Measurements from ENCODE around the gene ZNF107.

ZNF107 gene

DNA sequence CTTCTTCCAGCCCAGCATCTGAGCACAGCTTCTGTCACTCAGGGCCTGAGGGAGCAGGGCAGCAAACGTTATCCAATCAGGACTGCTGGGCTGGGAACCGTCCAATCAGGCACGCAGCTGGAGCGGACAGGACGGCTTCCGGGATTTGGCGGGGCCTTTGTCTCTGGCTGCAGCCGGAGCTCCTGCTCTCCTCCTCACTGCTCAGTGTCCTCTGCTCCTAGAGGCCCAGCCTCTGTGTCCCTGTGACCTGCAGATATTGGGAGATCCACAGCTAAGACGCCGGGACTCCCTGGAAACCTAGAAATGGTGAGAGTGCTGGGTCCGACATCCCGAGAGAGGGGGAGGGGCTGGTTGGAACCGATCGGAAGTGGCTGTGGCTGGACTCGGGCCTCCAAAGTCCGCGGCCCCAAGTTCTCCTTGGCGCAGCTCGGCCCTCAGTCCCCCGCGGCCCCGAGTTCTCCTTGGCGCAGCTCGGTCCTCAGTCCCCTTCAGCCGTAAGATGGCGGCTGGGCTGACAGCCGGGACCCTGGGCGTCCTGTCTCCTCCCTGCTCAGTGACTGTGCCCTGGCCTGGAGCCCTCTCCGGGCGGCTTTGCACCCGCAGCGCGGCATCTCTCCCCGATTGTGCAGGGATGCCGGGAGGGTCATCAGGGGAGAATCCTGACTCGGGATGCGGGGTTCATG, at the start of gene ZNF107:
Gene ZNF107, plus strand, starts transcription at position 154 of the 683 bp plus-strand sequence. Its CDS starts 150 bp downstream, at position 304.
- DNase-seq (ENCODE audit: low read depth in 2 of 2): peak; percentile 78 to 80

GRCh38 chr7:64618785-64619456, 47.0 kb upstream of the ZNF107 start:
- DNase-seq (ENCODE audit: low read depth in 2 of 2): no peak

DNA sequence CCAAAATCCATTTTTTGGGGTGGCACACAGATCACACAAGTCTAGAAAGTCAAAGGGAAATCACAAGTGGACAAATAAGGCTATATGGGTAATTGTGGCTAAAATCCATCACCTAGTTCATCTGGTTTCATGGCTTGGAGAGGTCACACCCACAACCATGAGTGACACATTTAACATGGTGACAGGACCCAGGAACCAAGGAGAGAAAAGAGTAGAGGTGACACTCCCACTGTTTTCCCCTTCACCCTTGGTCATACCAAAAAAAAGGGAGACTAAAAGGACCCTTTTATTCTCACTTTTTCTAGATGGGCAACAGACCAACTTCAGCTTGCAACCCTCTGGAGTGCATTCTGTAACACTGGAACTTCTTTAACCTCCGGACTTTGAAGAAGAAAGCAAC, 46.2 kb upstream of the ZNF107 start:
- DNase-seq (ENCODE audit: low read depth in 2 of 2): no peak

- DNase-seq (ENCODE audit: low read depth in 2 of 2): no peak
Measured at GRCh38 chr7:64621656-64622055, 44.3 kb upstream of the ZNF107 start.

DNA sequence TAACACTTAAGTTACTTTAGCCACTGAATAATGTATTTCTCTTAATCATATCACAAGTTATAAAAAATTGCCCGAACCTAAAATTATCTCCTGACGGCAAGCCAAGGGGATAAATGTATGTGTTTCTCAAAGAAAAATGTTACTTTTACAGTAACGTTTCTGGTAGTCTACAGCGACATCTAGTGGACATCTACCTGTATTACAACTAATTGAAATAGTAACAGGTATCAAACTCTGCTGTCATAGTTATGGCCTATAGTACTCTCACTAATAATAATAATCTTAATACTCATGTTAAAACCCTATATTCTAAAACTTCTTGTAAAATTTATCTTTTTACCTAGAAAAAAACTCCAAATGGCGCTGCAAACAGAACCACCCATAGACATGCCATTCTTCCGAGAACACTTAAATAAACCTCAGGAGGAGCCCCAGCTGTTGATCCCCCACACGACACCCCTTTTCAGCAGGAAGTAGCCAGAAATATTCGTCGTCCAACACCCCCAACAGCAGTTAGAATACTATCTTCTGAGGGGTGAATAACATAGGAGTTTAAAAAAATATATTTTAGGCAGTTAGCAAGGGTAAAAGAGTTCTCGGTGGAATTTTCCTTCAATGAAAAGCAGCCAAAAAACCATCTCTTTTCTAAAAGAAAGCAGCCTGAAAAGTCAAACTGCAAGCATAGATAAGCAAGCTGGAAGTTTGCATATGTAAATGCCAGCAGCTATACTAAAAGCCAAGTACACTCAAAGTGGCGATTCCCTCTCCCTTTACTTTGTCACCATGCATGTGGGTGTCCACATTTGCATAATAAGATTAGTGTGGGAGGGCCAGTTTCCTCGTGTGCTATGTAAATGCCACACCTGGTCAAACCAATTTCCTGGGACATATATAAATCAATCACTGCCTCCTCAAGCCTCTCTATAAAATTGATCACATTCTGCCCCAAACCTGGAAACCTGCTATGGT, 40.5 kb upstream of the ZNF107 start:
- no peak for DNase-seq (ENCODE audit: low read depth in 2 of 2)

DNA sequence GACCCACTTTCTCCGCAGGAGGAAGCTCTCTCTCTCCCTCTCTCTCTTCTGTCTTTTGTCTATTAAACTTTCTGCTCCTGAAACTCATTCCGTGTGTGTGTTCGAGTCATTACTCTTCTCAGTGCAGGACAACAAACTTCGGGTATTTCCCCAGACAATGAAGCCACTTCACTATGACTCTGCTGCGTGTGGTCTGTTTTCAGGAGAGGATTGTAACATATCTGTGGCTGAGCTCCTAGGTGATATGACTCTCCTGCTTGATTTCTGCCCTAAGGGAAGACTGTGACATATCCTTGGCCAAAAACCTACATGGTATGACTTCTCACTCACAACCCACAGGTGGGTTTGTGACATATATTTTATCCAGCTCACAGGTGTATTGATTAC, 39.9 kb upstream of the ZNF107 start:
- no peak for DNase-seq (ENCODE audit: low read depth in 2 of 2)

GRCh38 chr7:64626557-64626956, 39.4 kb upstream of the ZNF107 start:
- no peak for DNase-seq (ENCODE audit: low read depth in 2 of 2)

DNA sequence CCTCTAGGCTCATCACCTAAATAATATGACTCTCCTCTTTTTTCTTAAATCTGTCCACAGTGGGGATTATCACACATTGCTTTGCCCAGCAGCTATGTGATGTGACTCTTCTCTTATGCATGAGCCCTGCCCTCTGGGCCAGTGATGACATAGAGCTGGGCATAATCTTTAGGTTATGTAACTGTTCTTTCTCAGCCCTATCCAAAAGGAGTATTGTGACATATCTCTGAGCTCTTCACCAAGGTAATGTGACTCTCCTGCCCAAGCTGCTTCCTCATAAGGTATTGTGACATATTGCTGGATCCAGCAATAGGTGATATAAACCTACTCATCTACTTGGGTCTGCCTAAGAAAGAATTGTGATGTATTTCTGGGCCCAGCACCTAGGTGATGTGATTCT, 37.7 kb upstream of the ZNF107 start:
- no peak for DNase-seq (ENCODE audit: low read depth in 2 of 2)

DNA sequence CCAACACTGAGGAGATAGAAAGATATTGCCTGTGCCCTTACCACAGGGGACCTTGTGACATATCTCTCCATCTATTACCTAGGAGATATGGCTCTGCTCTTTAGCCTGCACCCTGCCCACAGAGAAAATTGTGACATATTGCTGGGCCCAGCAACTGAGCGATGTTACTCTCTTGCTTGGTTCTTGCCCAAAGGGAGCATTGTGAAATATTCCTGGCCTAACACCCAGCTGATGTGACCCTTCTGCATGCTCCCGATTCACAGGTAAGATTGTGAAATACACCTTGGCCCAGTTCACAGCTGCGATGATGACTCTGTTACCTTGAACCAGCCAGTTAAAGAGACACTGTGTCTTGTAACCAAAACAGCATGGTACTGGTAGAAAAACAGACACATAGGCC, 37.2 kb upstream of the ZNF107 start:
- no peak for DNase-seq (ENCODE audit: low read depth in 2 of 2)

GRCh38 chr7:64630496-64630895, 35.4 kb upstream of the ZNF107 start:
- DNase-seq (ENCODE audit: low read depth in 2 of 2): no peak

DNA sequence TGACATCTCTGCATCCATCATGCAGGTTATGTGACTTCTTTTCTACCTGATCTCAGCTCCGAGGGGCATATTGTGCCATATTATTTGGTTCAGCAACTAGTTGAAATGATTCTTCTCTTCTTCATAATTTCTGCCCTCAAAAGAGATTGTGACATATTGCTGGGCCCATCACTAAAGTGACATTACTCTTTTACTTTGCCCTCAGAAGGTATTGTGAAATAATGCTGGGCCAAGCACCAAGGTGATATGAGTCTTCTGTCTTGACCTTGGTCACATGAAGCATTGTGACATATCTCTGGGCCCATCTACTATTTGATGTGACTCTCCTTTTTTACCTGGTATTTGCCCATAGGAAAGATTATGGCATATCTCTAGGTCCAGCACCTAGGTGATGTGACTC, 33.9 kb upstream of the ZNF107 start:
- no peak for DNase-seq (ENCODE audit: low read depth in 2 of 2)

DNA sequence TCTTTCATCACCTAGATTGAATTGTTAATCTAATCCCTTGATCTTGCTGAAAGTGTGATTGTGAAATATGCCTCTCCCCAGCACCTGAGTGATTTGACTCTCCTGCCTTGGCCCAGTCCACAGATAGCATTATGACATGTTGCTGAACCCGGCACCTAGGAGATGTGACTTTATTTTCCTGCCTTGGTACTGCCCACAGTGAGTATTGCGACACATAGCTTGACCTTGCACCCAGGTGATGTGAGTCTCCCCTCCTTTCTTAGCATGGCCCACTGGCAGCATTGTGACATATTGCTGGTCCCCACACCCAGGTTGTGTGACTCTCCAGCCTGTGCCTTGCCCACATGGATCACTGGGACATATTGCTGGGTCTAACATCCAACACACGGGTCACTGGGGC, 32.5 kb upstream of the ZNF107 start:
- no peak for DNase-seq (ENCODE audit: low read depth in 2 of 2)

DNA sequence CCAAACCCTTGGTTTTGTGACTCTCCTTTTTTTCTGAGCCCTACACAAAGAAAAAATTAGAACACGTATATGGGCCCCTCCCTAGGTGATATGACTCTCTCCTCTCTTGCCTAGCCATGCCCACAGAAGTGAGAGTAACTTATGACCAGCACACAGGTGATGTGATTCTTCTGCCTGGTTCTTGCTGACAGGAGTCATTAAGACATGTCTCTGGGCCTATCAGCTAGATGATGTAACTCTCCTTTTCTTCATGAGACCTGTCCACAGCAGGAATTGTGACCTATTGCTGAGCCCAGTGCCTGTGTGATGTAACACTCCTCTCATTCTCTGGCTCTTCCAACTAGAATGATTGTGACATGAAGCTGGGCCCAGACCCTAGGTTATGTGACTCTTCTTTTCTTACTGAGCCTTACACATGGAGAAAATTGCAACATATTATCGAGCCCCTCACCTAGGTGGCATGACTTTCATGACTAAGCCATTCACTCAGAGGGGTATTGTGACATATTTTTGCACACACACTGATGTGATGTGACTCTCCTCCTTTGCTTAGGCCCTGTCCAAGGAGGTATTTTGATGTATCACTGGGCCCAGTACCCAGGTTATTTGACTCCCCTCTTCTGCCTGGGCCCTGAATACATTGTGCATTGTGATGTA, 31.4 kb upstream of the ZNF107 start:
- no peak for DNase-seq (ENCODE audit: low read depth in 2 of 2)

DNA sequence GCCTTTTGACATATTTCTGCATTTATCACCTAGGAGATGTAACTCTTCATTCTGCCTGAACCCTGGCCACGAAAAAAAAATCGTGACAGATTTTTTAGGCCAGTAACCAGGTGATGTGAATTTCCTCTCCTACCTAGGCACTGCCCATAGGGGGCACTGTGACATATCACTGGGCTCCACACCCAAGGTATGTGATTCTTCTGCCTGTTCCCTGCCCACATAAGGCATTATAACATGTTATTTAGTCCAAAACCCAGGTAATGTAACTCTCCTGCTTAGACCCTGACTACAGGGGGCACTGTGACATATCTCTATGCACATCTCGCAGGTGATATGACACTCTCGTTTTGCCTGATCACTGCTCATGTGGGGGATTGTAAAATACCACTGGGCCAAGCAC, 29.5 kb upstream of the ZNF107 start:
- DNase-seq (ENCODE audit: low read depth in 2 of 2): no peak

DNA sequence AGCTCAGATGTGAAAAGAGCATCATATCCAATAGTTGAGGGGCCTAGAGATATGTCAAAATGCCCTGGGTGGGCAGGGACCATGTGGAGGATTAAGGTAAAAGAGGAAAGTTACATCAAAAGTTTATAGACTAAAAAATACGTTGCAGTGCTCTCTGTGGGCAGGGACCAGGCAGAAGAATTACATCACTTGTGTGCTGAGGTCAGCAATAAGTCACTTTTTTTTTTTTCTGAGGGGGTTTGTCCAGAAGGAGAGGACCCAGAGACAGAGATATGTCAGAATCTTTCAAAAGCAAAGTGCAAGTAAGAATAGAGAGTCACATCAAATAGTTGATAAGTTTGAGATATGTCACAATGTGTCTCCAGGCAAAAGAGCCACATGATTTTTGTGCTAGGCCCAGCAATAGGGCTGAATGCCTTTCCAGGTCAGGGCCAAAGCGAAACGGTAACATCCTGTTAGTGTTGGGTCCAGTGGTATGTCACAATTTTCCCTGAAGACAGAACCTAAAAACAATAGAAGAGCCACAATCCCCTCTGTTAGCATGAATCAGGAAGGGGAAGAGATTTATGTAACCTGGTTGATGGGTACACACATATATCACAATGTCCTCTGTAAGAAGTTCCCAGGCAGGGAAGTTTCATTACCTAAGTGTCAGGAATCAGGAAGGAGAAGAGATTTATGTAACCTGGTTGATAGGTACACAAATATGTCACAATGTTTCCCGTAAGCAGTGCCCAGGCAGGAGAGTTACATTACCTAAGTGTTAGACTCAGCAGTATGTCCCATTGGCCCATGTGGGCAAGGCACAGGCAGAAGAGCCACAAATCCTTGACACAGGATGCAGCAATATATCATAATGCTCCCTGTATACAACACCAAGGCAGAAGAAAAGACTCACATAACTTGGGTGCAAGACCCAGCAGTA, 28.1 kb upstream of the ZNF107 start:
- no peak for DNase-seq (ENCODE audit: low read depth in 2 of 2)

GRCh38 chr7:64638822-64639221, 27.1 kb upstream of the ZNF107 start:
- DNase-seq (ENCODE audit: low read depth in 2 of 2): no peak

DNA sequence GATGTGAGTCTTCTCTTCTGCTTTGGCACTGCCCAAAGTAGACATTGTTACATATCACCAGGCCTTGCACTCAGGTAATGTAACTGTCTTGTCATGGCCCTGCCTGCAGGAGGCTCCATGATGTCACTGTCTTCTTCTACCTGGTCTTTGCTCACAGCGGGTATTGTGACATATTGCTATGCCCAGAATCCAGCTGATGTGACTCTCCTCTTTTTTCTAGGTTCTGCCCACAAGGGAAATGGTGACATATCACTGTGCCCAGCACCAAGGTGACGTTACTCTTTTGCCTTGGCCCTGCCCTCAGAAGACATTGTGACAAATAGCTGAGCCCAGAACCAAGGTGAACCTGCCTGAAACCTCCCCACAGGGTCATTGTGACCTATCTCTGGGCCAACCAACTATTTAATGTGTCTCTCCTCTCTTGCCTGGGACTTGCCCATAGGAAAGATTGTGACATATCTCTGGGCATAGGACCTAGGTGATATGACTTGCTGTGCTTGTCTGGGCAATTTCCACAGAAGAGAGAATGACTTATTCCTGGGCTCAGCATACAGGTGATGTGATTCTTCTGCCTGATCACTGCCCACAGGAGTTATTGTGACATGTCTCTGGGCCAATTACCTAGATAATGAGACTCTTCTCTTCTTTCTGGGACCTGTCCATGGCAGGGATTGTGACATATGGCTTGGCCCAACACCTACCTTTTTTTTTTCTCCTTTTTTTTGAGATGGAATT, 26.5 kb upstream of the ZNF107 start:
- no peak for DNase-seq (ENCODE audit: low read depth in 2 of 2)

GRCh38 chr7:64640504-64640903, 25.4 kb upstream of the ZNF107 start:
- no peak for DNase-seq (ENCODE audit: low read depth in 2 of 2)

DNA sequence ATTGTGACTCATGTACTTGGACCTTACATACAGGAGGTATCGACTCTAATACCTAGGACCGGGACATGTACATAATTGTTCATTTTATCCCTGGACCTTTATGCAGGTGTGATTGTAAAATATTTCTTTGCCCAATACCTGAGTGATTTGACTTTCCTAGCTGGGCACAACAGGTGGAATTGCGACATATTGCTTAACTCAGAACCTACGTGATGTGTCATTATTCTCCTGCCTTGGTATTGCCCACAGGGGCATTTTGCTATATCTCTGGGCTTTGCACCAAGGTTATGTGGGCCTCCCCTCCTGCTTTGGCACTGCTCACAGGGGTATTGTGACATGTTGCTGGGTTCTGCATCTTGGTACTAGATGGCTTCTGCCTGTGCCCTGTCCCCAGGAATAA, 23.9 kb upstream of the ZNF107 start:
- DNase-seq (ENCODE audit: low read depth in 2 of 2): no peak

GRCh38 chr7:64642875-64643274, 23.1 kb upstream of the ZNF107 start:
- no peak for DNase-seq (ENCODE audit: low read depth in 2 of 2)

Measured in stimulated activated CD8-positive, alpha-beta memory T cell treated with anti-CD3 and anti-CD28 coated beads, Interleukin-15, amount 100 ng/mL, for 48 hours (primary cell).